PC-3 (cell line): ENCODE measurements around the gene RALGPS1.

ENCODE experiments used
- CTCF ChIP-seq: fragments of 300-600 bp; sonication (generic); conservative IDR thresholded peaks from 2 replicates; pipeline ENCODE4 v1.5.1; 2017; ENCODE audit warnings: antibody characterized with exemption, low read depth, mild to moderate bottlenecking, low read length
- EZH2 ChIP-seq: fragments of 300-600 bp; sonication (generic); IDR thresholded peaks from one replicate; pipeline ENCODE4 v1.6.1; 2017; ENCODE audit warnings: antibody characterized with exemption, mild to moderate bottlenecking, low read length; ENCODE audit not compliant: unreplicated experiment
- EZH2phosphoT487 ChIP-seq: fragments of 300-600 bp; sonication (generic); IDR thresholded peaks from 2 replicates; pipeline ENCODE4 v1.6.1; 2018; ENCODE audit warnings: mild to moderate bottlenecking, antibody characterized with exemption, low read length, borderline replicate concordance

- no peak for TF ChIP-seq CTCF
- TF ChIP-seq EZH2: no peak
- no peak for TF ChIP-seq EZH2phosphoT487
Observed at GRCh38 chr9:127137640-127138360, 223.2 kb downstream of the RALGPS1 start.
